Mucosa of gallbladder (tissue), 1 donor: ENCODE data around the gene REEP1. TPM values are rescaled to one million over a fixed set of nuclear protein-coding genes. Genes with fewer than 3 reads are reported as not detected.
A peak's percentile ranks its signal among the peaks of the same experiment; 100 is the strongest.

Experiments
- DNase-seq: peaks from one replicate; pipeline ENCODE4 v3.0.0-alpha.2; 2020; ENCODE audit warnings: low spot score
- total RNA-seq: library from RNA; stranded (reverse); gene quantifications from one replicate; pipeline ENCODE4 v1.2.1, GENCODE V29; 2021
- donor health status: DM: no; HTN: no; CAD: no.

REEP1 gene
- total RNA-seq = 21.2 TPM

DNA sequence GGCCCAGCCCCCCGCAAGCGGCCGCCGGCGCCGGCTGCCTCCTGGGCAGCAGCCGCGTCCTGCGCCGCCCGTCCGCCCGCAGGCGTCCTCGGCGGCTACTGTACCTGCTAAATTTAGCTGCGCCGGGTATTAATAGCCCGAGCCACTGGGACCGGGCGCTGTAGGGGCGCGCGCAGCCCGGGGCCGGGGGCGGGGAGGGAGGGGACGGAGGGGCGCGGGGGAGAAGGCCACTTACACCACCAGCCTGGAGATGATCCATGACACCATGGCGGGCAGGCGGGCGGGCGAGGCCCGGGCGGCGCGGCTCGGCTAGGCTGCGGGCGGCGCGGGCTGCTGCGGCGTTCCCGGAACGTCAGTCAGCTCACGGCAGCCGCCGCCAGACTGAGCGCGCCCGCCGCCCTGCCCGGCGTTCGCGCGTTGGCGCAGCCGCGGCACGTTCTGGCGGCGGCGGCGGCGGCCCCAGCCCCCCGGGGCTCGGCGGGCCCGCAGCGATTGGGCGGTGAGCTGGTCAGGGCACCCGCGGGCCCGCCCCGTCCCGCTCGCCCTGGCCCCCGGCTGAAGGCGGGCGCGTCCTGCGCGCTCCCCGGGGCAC, at the start of gene REEP1:
Gene REEP1, minus strand, starts transcription at position 383 of the 592 bp plus-strand sequence. Its CDS starts 116 bp downstream, at position 267.
- DNase-seq = no peak

DNA sequence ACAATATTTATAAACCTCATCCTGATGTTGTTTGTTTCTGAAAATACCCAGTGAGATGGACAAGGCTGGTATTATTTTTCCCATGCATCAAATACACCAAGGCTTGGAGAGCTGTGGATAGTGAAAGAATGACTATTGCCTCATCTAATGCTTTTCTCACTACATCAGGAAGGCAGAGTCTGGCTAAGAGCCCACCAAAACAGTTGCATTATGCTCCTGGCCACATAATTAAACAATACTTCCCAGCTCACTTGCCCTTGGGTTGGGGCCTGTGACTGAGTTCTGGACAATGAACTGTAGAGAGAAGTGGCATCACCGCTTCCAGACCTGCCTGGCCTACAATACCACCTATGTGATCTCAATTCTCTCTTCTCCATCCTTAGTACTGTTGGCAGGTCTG, 46.4 kb upstream of the REEP1 start:
- DNase-seq = no peak

DNA sequence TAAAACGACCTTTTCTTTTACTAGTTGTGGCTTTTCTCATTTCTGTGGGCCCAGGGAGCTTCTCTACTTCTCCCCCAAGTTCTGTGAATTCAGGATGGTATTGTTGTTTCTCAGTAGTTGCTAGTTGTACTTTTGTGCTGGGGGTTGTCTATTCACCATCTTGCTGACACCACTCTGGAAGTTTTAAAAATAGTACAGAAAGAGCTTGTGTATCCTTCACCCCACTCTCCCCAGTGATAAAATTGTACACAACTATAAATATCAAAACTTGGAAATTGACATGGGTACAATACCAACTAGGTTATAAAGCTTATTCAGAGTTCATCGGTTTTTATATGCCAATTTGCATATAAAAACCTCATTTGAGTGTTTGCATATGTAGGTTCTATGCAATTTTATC, 45.3 kb upstream of the REEP1 start:
- DNase-seq = no peak

DNA sequence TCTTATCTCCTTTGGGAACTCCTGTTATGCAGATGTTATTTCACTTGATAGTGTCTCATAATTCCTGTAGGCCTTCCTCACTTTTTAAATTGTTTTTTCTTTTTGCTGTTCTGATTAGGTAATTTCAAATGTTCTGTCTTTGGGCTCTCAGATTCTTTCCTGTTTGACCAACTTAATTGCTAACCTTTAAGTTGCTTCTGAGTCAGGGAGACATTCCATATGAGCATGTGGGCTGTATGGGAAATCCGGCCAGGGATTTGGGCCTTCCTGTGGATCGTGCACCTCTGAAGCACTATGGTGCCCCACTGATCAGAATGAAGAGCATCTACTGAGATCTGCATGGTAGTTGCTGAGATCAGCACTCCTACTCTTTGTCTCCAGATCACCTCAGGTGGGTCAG, 44.7 kb upstream of the REEP1 start:
- no peak for DNase-seq

DNA sequence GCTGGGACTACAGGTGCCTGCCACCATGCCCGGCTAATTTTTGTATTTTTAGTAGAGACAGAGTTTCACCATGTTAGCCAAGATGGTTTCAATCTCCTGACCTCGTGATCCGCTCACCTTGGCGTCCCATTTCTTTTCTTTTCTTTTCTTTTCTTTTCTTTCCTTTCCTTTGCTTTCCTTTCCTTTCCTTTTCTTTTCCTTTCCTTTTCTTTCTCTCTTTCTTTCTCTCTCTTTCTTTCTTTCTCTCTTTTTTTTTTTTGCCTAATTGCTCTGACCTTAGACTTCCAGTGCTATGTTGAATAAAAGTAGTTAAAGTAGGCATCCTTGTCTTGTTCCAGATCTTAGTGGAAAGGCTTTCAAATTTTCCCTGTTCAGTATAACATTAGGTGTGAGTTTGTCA, 41.0 kb upstream of the REEP1 start:
- no peak for DNase-seq

DNA sequence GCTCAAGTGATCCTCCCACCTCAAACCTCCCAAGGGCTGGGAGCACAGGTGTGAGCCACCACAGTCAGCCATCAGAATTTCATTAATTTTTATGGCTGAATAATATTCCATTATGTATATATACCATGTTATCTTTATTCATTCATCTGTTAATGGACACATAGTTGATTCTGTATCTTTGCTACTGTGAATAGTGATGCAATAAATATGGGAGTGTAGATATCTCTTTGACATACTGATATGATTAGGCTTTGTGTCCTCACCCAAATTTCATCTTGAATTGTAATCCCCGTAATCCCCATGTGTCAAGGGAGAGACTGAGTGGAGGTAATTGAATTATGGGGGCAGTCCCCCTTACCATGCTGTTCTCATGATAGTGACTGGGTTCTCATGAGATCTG, 38.2 kb upstream of the REEP1 start:
- no peak for DNase-seq

DNA sequence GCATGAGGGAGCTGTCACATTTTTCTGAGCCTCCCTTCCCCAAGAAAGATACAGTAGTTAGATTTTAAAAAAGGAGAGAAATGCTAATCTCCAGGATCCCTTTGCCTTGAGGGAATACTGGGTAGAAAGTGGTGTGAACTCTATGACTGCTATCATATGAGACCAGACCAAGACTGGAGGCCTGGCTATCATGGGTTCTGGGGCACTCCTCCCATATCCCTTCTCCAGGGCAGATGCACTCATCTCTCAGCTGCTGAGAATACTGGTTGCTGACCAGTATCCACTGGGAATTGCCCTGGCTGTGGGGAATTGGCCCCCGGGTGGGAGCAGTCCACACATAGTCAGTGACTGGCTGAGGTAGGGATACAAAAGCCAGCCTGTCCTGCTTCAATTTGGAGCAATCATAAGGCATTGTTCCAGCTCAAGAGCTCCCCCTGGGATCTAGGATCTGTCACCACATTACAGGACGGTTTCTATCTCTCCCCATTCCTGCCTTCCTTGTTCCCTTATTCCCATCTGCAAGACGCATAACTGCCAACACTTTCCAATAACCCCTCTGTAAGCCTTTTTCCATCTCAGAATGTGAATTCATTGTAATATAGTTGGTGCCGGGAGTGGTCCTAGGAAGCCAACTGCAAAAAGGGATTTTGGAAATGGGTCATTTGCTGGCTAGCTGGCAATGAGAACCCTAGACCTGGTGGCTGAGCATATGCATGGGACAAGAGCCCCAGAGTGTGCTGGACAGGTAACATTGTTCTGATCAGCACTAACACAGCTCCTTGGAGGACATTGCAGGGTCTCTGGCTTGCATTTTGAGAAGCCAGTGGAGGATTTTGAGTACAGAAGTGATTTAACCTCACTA, 35.4 kb upstream of the REEP1 start:
- DNase-seq = peak; percentile 54

DNA sequence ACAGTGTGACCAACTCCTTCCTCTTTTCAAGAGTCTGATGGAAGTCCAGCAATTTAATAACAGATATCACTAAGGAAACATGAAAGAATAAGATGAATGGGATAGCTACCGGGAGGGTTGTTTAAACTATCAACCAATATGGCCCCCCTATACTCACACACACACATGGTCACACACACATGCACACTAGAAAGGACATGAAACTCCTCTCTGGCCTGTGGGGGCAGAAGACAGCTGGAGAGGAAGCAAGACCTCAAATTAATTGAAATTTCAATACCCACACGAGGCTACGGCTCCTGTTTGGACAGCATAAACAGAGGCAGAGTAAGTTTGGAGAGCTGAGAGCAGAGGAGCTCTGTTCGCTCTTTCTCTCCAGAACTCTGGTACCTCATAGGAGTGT, 34.7 kb upstream of the REEP1 start:
- DNase-seq = no peak

- no peak for DNase-seq
These were observed 34.1 kb upstream of the REEP1 start for GRCh38 chr2:86371527-86371926.

- no peak for DNase-seq
These were observed 33.2 kb upstream of the REEP1 start for GRCh38 chr2:86370579-86370978.

GRCh38 chr2:86368161-86368824, 30.9 kb upstream of the REEP1 start:
- DNase-seq = no peak

DNA sequence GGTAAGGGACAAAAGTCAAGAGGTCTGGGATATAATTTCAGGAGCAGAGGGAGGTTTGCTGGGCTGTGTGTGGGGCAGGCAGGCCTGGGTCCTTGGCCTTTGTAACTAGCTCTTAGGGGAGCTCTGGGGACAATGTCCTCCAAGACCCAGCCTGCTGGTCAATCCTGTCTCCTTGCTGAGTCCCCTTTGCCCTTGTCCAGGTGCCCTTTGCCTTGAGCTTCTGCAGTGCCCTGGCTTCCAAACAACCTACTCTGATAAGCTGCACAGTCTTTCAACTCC, 30.0 kb upstream of the REEP1 start:
- DNase-seq = no peak

GRCh38 chr2:86366651-86367498, 29.4 kb upstream of the REEP1 start:
- DNase-seq = peak; percentile 22

DNA sequence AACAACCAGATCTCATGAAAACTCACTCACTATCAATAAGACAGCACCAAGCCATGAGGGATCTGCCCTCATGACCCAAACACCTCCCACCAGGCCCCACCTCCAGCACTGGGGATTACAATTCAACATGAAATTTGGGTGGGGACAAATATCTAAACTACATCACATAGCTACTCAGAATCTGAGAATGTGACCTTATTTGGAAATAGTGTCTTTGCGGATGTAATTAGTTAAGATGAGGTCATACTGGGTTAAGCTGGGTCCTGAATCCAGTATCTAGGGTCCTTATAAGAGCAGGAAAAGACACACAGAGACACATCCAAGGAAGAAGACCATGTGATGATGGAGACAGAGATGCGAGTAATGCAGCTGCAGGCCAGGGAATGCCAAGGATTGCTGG, 27.5 kb upstream of the REEP1 start:
- DNase-seq = no peak

- no peak for DNase-seq
These were observed 23.4 kb upstream of the REEP1 start for GRCh38 chr2:86360776-86361175.

- no peak for DNase-seq
These were observed 21.5 kb upstream of the REEP1 start for GRCh38 chr2:86358957-86359356.

- DNase-seq = no peak
These were observed 20.1 kb upstream of the REEP1 start for GRCh38 chr2:86357392-86357963.

DNA sequence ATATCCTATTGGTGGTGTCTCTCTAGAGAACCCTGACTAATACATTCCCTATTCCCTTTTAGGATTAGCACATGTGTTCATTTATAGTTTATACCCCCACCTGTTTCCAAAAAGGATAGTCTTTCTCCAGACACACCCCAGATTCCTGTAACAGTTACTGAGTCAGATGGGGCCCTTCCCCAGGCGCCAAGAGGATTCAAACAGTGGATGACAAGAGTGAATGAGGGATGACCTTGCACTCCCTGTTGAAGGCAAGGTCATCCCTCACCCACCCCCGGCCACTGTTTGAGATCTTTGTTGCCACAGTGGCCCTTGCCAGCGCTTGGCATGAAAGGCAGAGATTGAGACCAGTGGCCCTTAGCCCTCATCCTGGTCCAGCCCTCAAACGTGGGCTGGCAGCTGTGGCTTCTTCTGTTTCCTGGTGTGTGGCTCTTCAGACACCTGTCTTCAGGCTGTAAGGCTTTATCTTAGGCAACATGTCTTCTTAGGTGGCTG, 15.3 kb upstream of the REEP1 start:
- DNase-seq = no peak

GRCh38 chr2:86352137-86352726, 14.8 kb upstream of the REEP1 start:
- peak; percentile 32 for DNase-seq

DNA sequence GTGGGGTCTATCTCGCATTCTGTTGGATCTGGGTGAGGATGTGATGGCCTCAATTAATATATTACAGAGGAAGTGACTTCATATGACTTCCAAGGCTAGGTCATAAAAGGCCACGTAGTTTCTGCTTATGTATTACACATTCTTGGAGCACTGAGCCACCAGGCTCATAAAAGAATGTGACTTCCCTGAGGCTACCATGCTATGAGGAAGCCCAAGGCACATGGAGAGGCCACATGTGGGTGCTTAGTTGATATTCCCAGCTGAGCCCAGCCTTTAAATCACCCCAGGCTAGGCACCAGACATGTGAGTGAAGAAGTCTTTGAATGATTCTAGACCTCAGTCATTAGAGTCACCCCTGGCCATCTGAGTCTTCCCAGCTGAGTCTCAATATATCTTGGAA, 13.3 kb upstream of the REEP1 start:
- DNase-seq = no peak

DNA sequence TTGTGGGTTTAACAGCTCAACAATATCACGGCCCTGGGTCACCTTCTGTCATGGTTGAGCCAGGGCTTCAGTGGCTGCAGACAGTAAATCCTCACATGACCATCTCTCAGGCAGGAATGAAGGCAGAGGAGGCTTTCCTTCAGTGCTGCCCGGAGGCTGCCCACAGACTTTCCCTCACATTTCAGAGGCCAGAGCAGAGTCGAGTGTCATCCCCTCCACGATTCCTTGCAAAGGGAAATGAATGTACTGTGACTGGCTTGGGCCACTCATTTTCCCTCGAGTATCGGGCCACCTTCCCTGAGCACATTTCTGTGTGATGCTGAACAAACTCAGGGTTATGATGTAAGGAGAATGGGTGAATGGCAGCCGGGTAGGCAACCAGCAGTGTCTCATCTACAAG, 10.0 kb upstream of the REEP1 start:
- DNase-seq = no peak
